Osteocyte (in vitro differentiated cells): Measurements from ENCODE around the gene DFFB. TPM values are rescaled to one million over a fixed set of nuclear protein-coding genes. Genes with fewer than 3 reads are reported as not detected.
"Not testable (repeated sequence)": the region's sequence is repeated elsewhere in the genome, so short reads cannot be mapped to it uniquely, and the experiment has no call there.

Experiments
- DNase-seq: peaks from one replicate; pipeline ENCODE4 v3.0.0; 2021; ENCODE audit warnings: mixed read lengths; ENCODE audit not compliant: unreplicated experiment; ENCODE audit errors: extremely low spot score
- H3K27ac Mint-ChIP-seq: one replicate; pipeline ENCODE4 v1.8.0; 2021; ENCODE audit warnings: mild to moderate bottlenecking, mixed read lengths; ENCODE audit not compliant: unreplicated experiment
- H3K27me3 Mint-ChIP-seq: one replicate; pipeline ENCODE4 v1.8.0; 2021; ENCODE audit warnings: mixed read lengths; ENCODE audit not compliant: unreplicated experiment
- H3K36me3 Mint-ChIP-seq: one replicate; pipeline ENCODE4 v1.8.0; 2021; ENCODE audit warnings: mixed read lengths; ENCODE audit not compliant: unreplicated experiment
- H3K4me1 Mint-ChIP-seq: one replicate; pipeline ENCODE4 v1.8.0; 2021; ENCODE audit warnings: mixed read lengths; ENCODE audit not compliant: unreplicated experiment
- H3K4me3 Mint-ChIP-seq: one replicate; pipeline ENCODE4 v1.8.0; 2021; ENCODE audit warnings: mild to moderate bottlenecking, moderate library complexity, mixed read lengths; ENCODE audit not compliant: unreplicated experiment
- H3K9me3 Mint-ChIP-seq: one replicate; pipeline ENCODE4 v1.8.0; 2021; ENCODE audit warnings: mixed read lengths; ENCODE audit not compliant: unreplicated experiment
- total RNA-seq: library from RNA; stranded (reverse); gene quantifications from 2 replicates; pipeline ENCODE4 v1.2.1, GENCODE V29; 2021
- TF ChIP-seq, protein P1 (sequence below): fragments of 200-600 bp; sonication (generic); IDR thresholded peaks from 2 replicates; pipeline ENCODE4 v1.5.0; 2021; ENCODE audit warnings: antibody characterized with exemption, mild to moderate bottlenecking, moderate library complexity

DFFB gene
- total RNA-seq, 1 donor from 2014 or later: 11.0 TPM

DNA sequence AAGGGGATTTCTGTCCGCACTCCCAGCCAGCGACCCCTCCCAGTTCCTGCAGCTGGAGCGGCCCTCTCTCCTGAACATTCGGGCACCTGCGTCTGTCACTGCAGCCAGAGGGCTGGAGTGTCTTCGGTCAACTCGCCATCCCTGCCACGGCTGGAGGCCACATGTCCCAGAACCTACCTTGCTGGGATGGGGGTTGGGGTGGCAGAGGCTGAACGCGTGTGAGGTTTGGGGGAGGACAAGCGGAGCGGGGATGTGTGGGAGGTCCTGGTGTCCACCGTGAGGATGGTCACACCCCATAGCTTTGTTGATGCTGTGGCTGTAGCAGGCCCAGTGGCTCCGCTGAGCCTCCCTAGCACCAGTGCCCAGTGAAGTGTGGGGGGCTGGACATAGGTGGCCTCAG is 57.6 kb downstream of the DFFB start:
- Mint-ChIP-seq H3K36me3 (no peaks in the 10 kb centered on the region), H3K9me3 (no peaks in the 10 kb centered on the region), H3K4me3 (no peak overlapping the region), H3K4me1 (peaks cover 2% of the 10 kb centered on the region), H3K27me3 (peaks cover 3% of the 10 kb centered on the region), H3K27ac (no peak overlapping the region)
- DNase-seq: no peak
- TF ChIP-seq, protein P1, sequence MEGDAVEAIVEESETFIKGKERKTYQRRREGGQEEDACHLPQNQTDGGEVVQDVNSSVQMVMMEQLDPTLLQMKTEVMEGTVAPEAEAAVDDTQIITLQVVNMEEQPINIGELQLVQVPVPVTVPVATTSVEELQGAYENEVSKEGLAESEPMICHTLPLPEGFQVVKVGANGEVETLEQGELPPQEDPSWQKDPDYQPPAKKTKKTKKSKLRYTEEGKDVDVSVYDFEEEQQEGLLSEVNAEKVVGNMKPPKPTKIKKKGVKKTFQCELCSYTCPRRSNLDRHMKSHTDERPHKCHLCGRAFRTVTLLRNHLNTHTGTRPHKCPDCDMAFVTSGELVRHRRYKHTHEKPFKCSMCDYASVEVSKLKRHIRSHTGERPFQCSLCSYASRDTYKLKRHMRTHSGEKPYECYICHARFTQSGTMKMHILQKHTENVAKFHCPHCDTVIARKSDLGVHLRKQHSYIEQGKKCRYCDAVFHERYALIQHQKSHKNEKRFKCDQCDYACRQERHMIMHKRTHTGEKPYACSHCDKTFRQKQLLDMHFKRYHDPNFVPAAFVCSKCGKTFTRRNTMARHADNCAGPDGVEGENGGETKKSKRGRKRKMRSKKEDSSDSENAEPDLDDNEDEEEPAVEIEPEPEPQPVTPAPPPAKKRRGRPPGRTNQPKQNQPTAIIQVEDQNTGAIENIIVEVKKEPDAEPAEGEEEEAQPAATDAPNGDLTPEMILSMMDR: no peak

DNA sequence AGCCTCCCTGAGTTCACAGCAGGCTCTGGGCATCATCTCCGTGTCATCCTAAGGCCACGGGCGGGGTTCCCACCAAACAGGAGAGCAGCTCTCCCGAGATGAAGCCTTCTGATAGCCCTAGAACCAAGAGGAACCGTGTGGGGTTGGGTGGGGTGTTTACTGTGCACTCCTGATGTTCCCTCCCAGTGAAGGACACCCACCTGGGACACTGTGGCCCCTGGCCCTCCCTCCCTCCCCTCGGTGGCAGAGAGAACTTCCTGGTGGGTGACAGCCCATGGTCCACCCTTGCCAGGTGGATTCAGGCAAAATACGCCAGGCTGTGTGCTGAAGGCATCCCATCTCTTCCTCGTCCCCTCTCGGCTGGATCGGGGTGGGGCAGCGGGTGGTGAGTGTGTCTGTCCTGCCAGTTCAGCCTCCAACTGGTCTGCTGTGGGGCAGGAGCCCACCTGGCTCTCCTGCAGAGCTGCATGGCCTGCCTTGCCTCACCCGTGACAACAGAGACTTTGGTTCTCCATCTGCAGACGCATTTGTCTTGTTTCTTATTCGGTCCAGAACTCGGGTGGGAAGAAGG is 58.4 kb downstream of the DFFB start:
- TF ChIP-seq, protein P1: no peak
- DNase-seq: no peak
- peaks cover 2% of the 10 kb centered on the region for H3K4me1 Mint-ChIP-seq
- no peaks in the 10 kb centered on the region for H3K36me3 Mint-ChIP-seq
- H3K9me3 Mint-ChIP-seq: no peaks in the 10 kb centered on the region
- H3K27ac Mint-ChIP-seq: no peak overlapping the region
- H3K27me3 Mint-ChIP-seq: peaks cover 3% of the 10 kb centered on the region
- H3K4me3 Mint-ChIP-seq: no peak overlapping the region

DNA sequence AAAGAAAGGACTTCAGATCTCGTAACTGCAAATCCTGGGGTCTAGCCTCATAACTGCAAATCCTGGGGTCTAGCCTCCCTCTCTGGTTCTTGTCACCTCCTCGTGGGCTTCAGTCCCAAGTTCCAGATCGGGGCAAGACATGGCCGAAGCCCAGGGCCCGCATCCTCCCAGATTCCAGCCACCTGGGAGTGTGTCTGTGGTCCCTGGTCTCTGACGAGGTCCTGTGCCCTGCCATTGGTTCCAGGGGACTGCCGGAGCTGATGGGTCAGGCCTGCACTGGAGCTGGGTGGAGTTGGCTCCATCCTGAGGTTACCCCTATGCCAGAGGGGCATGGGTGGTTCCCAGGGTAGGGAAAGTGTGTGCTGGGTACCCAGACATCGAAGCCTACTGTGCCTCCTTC is 60.5 kb downstream of the DFFB start:
- Mint-ChIP-seq H3K9me3 (no peaks in the 10 kb centered on the region), H3K4me1 (no peaks in the 10 kb centered on the region), H3K36me3 (no peaks in the 10 kb centered on the region), H3K4me3 (no peak overlapping the region), H3K27ac (no peak overlapping the region), H3K27me3 (no peaks in the 10 kb centered on the region)
- no peak for DNase-seq
- TF ChIP-seq, protein P1: no peak

DNA sequence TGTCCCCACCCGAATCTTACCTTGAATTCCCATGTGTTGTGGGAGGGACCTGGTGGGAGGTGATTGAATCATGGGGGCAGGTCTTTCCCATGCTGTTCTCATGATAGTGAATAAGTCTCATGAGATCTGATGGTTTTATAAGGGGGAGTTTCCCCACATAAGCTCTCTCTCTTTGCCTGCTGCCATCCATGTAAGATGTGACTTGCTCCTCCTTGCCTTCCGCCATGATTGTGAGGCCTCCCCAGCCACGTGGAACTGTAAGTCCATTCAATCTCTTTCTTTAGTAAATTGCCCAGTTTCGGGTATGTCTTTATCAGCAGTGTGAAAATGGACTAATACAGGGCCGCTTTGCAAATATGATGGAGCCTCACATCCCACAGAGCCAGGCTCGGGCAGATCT is 61.1 kb downstream of the DFFB start:
- H3K4me3 Mint-ChIP-seq, H3K36me3 Mint-ChIP-seq, H3K9me3 Mint-ChIP-seq, H3K27me3 Mint-ChIP-seq, H3K4me1 Mint-ChIP-seq, H3K27ac Mint-ChIP-seq, DNase-seq: not testable (repeated sequence)

DNA sequence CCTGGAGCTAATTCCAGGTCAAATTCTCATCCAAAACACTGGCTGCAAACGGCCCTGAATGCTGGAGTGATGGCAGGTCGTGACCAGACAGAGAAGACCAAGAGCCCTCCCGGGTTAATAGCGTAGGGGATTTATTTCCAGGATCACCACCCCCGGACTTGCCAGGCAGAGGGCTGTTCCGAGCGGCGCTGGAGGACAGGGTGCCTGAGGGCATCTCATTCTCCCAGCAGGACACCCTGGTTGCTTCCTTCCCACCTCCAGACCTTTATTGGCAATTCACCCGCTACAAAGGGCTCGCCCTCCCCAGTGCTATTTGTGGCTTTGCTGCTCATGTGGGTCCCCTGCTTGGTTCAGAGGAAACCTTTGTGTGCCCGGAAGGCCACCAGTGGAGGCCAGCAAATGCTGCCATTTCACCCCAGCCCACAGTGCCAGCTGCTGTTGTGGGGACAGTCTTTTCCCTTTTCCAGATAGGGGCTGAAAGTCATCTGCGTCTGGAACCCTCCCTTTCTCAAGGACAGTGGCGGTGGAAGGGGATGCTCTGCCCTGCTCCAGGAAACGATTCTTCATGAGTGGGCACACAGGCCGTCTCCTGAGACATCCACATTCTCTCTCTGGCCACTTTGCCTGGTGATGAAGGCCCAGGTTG is 61.8 kb downstream of the DFFB start:
- Mint-ChIP-seq H3K27me3 (no peaks in the 10 kb centered on the region), H3K4me1 (no peaks in the 10 kb centered on the region), H3K9me3 (no peaks in the 10 kb centered on the region), H3K27ac (no peak overlapping the region), H3K4me3 (no peak overlapping the region), H3K36me3 (no peaks in the 10 kb centered on the region)
- TF ChIP-seq, protein P1: no peak
- no peak for DNase-seq
